Fibroblast of lung (primary cell): ENCODE results near the gene IGLON5.

Source experiments
- EZH2 ChIP-seq: IDR thresholded peaks from 2 replicates; pipeline ENCODE4 v1.5.1; 2012; ENCODE audit warnings: low read length, control low read depth, mild to moderate bottlenecking; ENCODE audit errors: missing control alignments
- TF ChIP-seq, protein P1 (sequence below), 2 donors: IDR thresholded peaks in 1 of 2; conservative IDR thresholded peaks in 1 of 2; 1 replicate in 1 of 2; 2 replicates in 1 of 2; pipeline ENCODE4 v1.5.1; 2011 to 2012; ENCODE audit warnings: low read length in 2 of 2, control low read depth in 1 of 2, inconsistent platforms in 1 of 2, low read depth in 1 of 2, mild to moderate bottlenecking in 1 of 2

DNA sequence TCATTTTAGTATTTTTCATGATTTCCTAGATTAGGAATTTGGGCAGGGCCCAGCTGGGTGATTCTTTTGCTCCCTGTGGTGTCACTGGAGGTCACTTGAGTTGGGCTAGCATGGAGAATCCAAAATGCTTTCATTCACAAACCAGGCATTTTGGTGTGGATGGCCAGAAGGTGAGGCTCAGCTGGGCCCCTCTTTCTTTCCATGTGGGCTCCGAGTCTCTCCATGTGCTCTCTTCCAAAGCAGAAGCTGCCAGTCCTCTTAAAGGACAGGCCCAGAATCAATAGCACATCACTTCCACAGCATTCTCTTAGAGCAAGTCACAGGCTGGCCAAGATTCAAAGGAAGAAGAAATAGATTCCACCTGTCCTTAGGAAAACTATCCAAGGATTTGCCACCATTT, 21.8 kb upstream of the IGLON5 start:
- TF ChIP-seq, protein P1, sequence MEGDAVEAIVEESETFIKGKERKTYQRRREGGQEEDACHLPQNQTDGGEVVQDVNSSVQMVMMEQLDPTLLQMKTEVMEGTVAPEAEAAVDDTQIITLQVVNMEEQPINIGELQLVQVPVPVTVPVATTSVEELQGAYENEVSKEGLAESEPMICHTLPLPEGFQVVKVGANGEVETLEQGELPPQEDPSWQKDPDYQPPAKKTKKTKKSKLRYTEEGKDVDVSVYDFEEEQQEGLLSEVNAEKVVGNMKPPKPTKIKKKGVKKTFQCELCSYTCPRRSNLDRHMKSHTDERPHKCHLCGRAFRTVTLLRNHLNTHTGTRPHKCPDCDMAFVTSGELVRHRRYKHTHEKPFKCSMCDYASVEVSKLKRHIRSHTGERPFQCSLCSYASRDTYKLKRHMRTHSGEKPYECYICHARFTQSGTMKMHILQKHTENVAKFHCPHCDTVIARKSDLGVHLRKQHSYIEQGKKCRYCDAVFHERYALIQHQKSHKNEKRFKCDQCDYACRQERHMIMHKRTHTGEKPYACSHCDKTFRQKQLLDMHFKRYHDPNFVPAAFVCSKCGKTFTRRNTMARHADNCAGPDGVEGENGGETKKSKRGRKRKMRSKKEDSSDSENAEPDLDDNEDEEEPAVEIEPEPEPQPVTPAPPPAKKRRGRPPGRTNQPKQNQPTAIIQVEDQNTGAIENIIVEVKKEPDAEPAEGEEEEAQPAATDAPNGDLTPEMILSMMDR (conservative IDR thresholded peaks at IDR 0.05 in 1 of 2, IDR thresholded peaks at IDR 0.05 in 1 of 2; ENCODE audit: low read depth in 1 of 2, low read length in 2 of 2) = no peak
- TF ChIP-seq EZH2 = no peak
